Activated naive CD4-positive, alpha-beta T cell treated with anti-CD3 and anti-CD28 coated beads for 36 hours (primary cell): ENCODE measurements around the gene CMC1. TPM values are rescaled to one million over a fixed set of nuclear protein-coding genes. Genes with fewer than 3 reads are reported as not detected.

Experiments used
- CTCF ChIA-PET: fragments of 350-600 bp; sonication (Branson Sonifier 250); formaldehyde crosslinking; loops from one replicate; lab custom pipeline; 2021; ENCODE audit warnings: antibody characterized with exemption; lab: Charles Lee
- DNase-seq: peaks from one replicate; pipeline ENCODE4 v3.0.0-alpha.2; 2020
- H3K27ac Mint-ChIP-seq: one replicate; pipeline ENCODE4 v1.8.0; 2021; ENCODE audit warnings: mild to moderate bottlenecking, mixed read lengths
- H3K27me3 Mint-ChIP-seq: one replicate; pipeline ENCODE4 v1.8.0; 2021; ENCODE audit warnings: low read depth, mixed read lengths
- H3K36me3 Mint-ChIP-seq: one replicate; pipeline ENCODE4 v1.8.0; 2021; ENCODE audit warnings: low read depth, mixed read lengths
- H3K4me1 Mint-ChIP-seq: one replicate; pipeline ENCODE4 v1.8.0; 2021; ENCODE audit warnings: low read depth, mixed read lengths
- H3K4me3 Mint-ChIP-seq: one replicate; pipeline ENCODE4 v1.8.0; 2021; ENCODE audit warnings: mild to moderate bottlenecking, moderate library complexity, mixed read lengths
- H3K9me3 Mint-ChIP-seq: one replicate; pipeline ENCODE4 v1.8.0; 2021; ENCODE audit warnings: mixed read lengths
- intact Hi-C: fragments of 100-400 bp; cut with micrococcal nuclease; formaldehyde crosslinking; loops from one replicate; pipeline ENCODE4 v1.15.1; 2023
- total RNA-seq, 2 experiments: library from RNA; stranded (reverse); gene quantifications; one replicate each; pipeline ENCODE4 v1.2.3, GENCODE V29; 2021

CMC1 gene
- total RNA-seq, 2 experiments from 2014 or later = 27.6 to 28.6 TPM

- peaks cover 2% of the 10 kb centered on the region for H3K4me1 Mint-ChIP-seq
- DNase-seq = no peak
- H3K36me3 Mint-ChIP-seq = peaks cover 8% of the 10 kb centered on the region
- CTCF ChIA-PET = no interaction called here
- H3K27ac Mint-ChIP-seq = no peak overlapping the region
- no peaks in the 10 kb centered on the region for H3K27me3 Mint-ChIP-seq
- intact Hi-C loops = no loop called here
- no peaks in the 10 kb centered on the region for H3K9me3 Mint-ChIP-seq
- H3K4me3 Mint-ChIP-seq = no peak overlapping the region
These were observed 39.4 kb downstream of the CMC1 start for GRCh38 chr3:28280781-28281180.

- H3K27me3 Mint-ChIP-seq = no peaks in the 10 kb centered on the region
- DNase-seq = no peak
- no peaks in the 10 kb centered on the region for H3K9me3 Mint-ChIP-seq
- intact Hi-C loops = loop anchor here (1.0 to 5.0 kb wide), 4 partner anchors 269 to 574 kb away; partner anchors contain the start of gene EOMES
- H3K4me3 Mint-ChIP-seq = no peak overlapping the region
- peaks cover 11% of the 10 kb centered on the region for H3K36me3 Mint-ChIP-seq
- peaks cover 2% of the 10 kb centered on the region for H3K4me1 Mint-ChIP-seq
- no peak overlapping the region for H3K27ac Mint-ChIP-seq
- CTCF ChIA-PET = interaction anchor here (0.6 to 1.8 kb wide), 3 partner anchors 20 to 157 kb away, joined by 3 to 4 read pairs (median 3); no protein-coding TSS in a partner anchor
These were observed 45.2 kb downstream of the CMC1 start for GRCh38 chr3:28286595-28286994.

GRCh38 chr3:28287046-28287445, 45.6 kb downstream of the CMC1 start:
- intact Hi-C loops = loop anchor here (2.0 to 5.0 kb wide), 2 partner anchors 270 to 344 kb away; no protein-coding TSS in a partner anchor
- no peak overlapping the region for H3K27ac Mint-ChIP-seq
- CTCF ChIA-PET = interaction anchor here (0.6 to 1.8 kb wide), 3 partner anchors 20 to 157 kb away, joined by 3 to 4 read pairs (median 3); no protein-coding TSS in a partner anchor
- H3K36me3 Mint-ChIP-seq = peaks cover 11% of the 10 kb centered on the region
- no peaks in the 10 kb centered on the region for H3K9me3 Mint-ChIP-seq
- H3K4me1 Mint-ChIP-seq = peaks cover 2% of the 10 kb centered on the region
- no peaks in the 10 kb centered on the region for H3K27me3 Mint-ChIP-seq
- no peak for DNase-seq
- H3K4me3 Mint-ChIP-seq = no peak overlapping the region

GRCh38 chr3:28290863-28291300, 49.5 kb downstream of the CMC1 start:
- Mint-ChIP-seq H3K27me3 (no peaks in the 10 kb centered on the region), H3K9me3 (no peaks in the 10 kb centered on the region), H3K36me3 (peaks cover 11% of the 10 kb centered on the region), H3K27ac (no peak overlapping the region), H3K4me1 (peaks cover 9% of the 10 kb centered on the region), H3K4me3 (no peak overlapping the region)
- CTCF ChIA-PET = no interaction called here
- no peak for DNase-seq
- intact Hi-C loops = no loop called here

- Mint-ChIP-seq H3K27me3 (no peaks in the 10 kb centered on the region), H3K27ac (no peak overlapping the region), H3K4me3 (no peak overlapping the region), H3K4me1 (peaks cover 11% of the 10 kb centered on the region), H3K9me3 (no peaks in the 10 kb centered on the region), H3K36me3 (peaks cover 11% of the 10 kb centered on the region)
- CTCF ChIA-PET = no interaction called here
- intact Hi-C loops = no loop called here
- no peak for DNase-seq
These were observed 50.2 kb downstream of the CMC1 start for GRCh38 chr3:28291577-28291976.

GRCh38 chr3:28292622-28293021, 51.2 kb downstream of the CMC1 start:
- Mint-ChIP-seq H3K27ac (no peak overlapping the region), H3K36me3 (peaks cover 12% of the 10 kb centered on the region), H3K27me3 (no peaks in the 10 kb centered on the region), H3K4me1 (peaks cover 11% of the 10 kb centered on the region), H3K4me3 (no peak overlapping the region), H3K9me3 (no peaks in the 10 kb centered on the region)
- intact Hi-C loops = no loop called here
- CTCF ChIA-PET = no interaction called here
- DNase-seq = no peak

GRCh38 chr3:28294667-28295413, 53.4 kb downstream of the CMC1 start:
- H3K9me3 Mint-ChIP-seq = no peaks in the 10 kb centered on the region
- H3K27ac Mint-ChIP-seq = no peak overlapping the region
- CTCF ChIA-PET = no interaction called here
- H3K4me1 Mint-ChIP-seq = peaks cover 11% of the 10 kb centered on the region
- H3K4me3 Mint-ChIP-seq = no peak overlapping the region
- H3K36me3 Mint-ChIP-seq = peaks cover 11% of the 10 kb centered on the region
- no peak for DNase-seq
- intact Hi-C loops = no loop called here
- no peaks in the 10 kb centered on the region for H3K27me3 Mint-ChIP-seq

- Mint-ChIP-seq H3K27me3 (no peaks in the 10 kb centered on the region), H3K4me1 (peaks cover 11% of the 10 kb centered on the region), H3K36me3 (peaks cover 5% of the 10 kb centered on the region), H3K9me3 (no peaks in the 10 kb centered on the region), H3K4me3 (no peak overlapping the region), H3K27ac (no peak overlapping the region)
- no peak for DNase-seq
- CTCF ChIA-PET = no interaction called here
- intact Hi-C loops = no loop called here
These were observed 54.6 kb downstream of the CMC1 start for GRCh38 chr3:28295898-28296490.

GRCh38 chr3:28299705-28300104, 58.3 kb downstream of the CMC1 start:
- intact Hi-C loops = no loop called here
- Mint-ChIP-seq H3K36me3 (peaks cover 6% of the 10 kb centered on the region), H3K27me3 (no peaks in the 10 kb centered on the region), H3K4me3 (no peak overlapping the region), H3K27ac (no peak overlapping the region), H3K4me1 (peaks cover 10% of the 10 kb centered on the region), H3K9me3 (no peaks in the 10 kb centered on the region)
- CTCF ChIA-PET = interaction anchor here (0.7 to 0.8 kb wide), 2 partner anchors 11 to 164 kb away, joined by 3 to 5 read pairs; no protein-coding TSS in a partner anchor
- no peak for DNase-seq

GRCh38 chr3:28300345-28300962, 59.0 kb downstream of the CMC1 start:
- CTCF ChIA-PET = interaction anchor here (0.7 to 0.8 kb wide), 2 partner anchors 10 to 163 kb away, joined by 3 to 5 read pairs; no protein-coding TSS in a partner anchor
- Mint-ChIP-seq H3K27me3 (no peaks in the 10 kb centered on the region), H3K4me1 (peaks cover 6% of the 10 kb centered on the region), H3K9me3 (no peaks in the 10 kb centered on the region), H3K4me3 (no peak overlapping the region), H3K27ac (no peak overlapping the region), H3K36me3 (peaks cover 6% of the 10 kb centered on the region)
- DNase-seq = no peak
- intact Hi-C loops = no loop called here

- peaks cover 2% of the 10 kb centered on the region for H3K4me1 Mint-ChIP-seq
- no peaks in the 10 kb centered on the region for H3K27me3 Mint-ChIP-seq
- H3K36me3 Mint-ChIP-seq = peaks cover 7% of the 10 kb centered on the region
- no peaks in the 10 kb centered on the region for H3K9me3 Mint-ChIP-seq
- CTCF ChIA-PET = no interaction called here
- DNase-seq = no peak
- H3K4me3 Mint-ChIP-seq = no peak overlapping the region
- intact Hi-C loops = no loop called here
- no peak overlapping the region for H3K27ac Mint-ChIP-seq
These were observed 60.3 kb downstream of the CMC1 start for GRCh38 chr3:28301688-28302087.

GRCh38 chr3:28308196-28308595, 66.8 kb downstream of the CMC1 start:
- Mint-ChIP-seq H3K36me3 (peaks cover 3% of the 10 kb centered on the region), H3K9me3 (no peaks in the 10 kb centered on the region), H3K27ac (no peak overlapping the region), H3K4me1 (peaks cover 15% of the 10 kb centered on the region), H3K27me3 (no peaks in the 10 kb centered on the region), H3K4me3 (no peak overlapping the region)
- no peak for DNase-seq
- intact Hi-C loops = no loop called here
- CTCF ChIA-PET = interaction anchor here (0.5 to 1.3 kb wide), 4 partner anchors 9 to 360 kb away, joined by 3 to 7 read pairs (median 4); no protein-coding TSS in a partner anchor
